Endometrial microvascular endothelial cells (primary cell): ENCODE measurements around the gene CLSTN2. TPM values are rescaled to one million over a fixed set of nuclear protein-coding genes. Genes with fewer than 3 reads are reported as not detected.

Source experiments
- in situ Hi-C: cut with HindIII; loops from 2 replicates; pipeline ENCODE4 v1.10.0; 2017; ENCODE audit warnings: low sequenced_read_pairs, low pct_unique_long_range_greater_than_20kb; ENCODE audit errors: inconsistent ontology term
- total RNA-seq: library from RNA; depleted of rRNA; stranded (reverse); fragments of >200 nt; gene quantifications from one replicate; pipeline ENCODE4 v1.2.3, GENCODE V29; 2015; ENCODE audit errors: inconsistent ontology term

The CLSTN2 gene
- total RNA-seq, 1 donor from 2014 or later, result not detected

- in situ Hi-C loops, result no loop called here
Measured at GRCh38 chr3:140368223-140368811, 433.3 kb downstream of the CLSTN2 start.

- in situ Hi-C loops, result no loop called here
Measured at GRCh38 chr3:140370686-140371085, 435.7 kb downstream of the CLSTN2 start.

DNA sequence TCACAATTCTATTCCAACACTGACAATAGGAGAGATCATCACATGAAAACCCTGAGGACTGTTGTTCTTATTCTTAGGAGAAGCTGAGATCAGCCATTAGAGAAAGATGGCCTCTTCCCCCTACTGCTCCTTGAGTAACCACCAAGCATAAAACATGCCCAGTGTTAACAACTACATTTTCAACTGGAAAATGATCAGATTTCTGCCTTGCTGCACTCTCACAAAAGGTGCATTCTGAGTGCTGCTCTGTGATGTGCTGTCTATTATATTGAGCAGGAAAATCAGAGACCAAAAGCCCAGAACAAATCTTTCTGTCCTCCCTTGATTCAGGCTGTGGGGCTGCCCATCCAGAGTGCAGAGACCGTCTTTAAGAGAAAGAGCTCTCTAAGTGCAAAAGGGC lies 438.2 kb downstream of the CLSTN2 start:
- in situ Hi-C loops, result no loop called here

- in situ Hi-C loops, result no loop called here
Measured at GRCh38 chr3:140375002-140375401, 440.0 kb downstream of the CLSTN2 start.

- in situ Hi-C loops, result no loop called here
Measured at GRCh38 chr3:140376136-140376889, 441.3 kb downstream of the CLSTN2 start.

GRCh38 chr3:140377644-140378043 lies 442.7 kb downstream of the CLSTN2 start:
- in situ Hi-C loops, result no loop called here

DNA sequence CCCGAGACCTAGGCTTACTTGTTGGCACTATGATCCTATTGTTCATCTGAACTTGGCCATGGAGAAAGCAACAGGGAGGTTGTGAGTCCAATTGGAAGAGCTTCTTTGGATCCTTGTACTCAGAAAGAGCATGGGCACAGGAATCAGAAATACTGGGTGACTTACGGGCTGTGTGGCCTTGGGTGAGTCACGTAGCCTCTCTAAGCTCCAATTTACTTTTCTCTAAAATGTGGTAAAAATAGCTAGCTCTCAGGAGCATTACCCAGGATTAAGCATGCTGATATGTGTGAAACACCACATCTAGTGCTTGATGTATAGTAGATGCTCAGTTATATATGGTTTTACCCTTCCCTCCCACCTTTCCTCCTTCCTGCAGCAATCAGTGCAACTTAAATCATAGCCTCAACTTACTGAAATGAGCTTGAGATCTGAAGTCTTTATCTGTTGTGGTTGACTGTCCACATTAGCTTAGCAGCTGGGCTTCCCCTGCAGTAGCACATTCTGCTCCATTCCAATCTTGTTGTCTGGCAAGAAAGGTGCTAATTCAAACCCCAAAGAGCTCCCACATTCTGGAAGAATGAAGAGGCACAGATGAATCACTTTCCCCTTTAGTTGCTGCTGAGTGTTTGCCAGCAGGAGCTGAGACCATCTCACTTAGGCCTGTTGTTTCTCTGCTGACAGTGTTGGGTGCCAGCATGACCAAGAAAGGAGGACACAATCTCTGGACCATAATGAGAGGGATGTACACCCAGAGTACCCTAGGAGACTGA lies 443.8 kb downstream of the CLSTN2 start:
- in situ Hi-C loops, result no loop called here

GRCh38 chr3:140384028-140384771 lies 449.2 kb downstream of the CLSTN2 start:
- in situ Hi-C loops, result no loop called here

DNA sequence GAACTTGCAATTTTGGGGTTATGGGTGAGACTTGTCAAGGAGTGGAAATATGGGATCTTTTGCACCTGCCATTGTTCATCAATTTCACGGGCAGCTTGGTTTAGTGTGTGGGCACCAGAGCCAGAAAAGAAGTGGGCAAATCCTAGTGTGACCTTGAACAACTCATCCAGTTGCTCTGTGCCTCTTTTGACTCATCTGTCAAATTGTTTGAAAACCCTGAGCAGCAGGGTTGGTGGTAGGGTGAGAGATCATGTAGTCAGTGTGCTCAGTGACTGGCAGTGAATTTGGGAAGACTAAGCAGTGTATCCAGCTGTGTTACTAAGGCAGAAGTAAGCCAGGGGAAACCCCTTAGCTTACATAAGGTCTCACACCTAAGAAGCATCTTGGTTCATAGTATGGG lies 449.9 kb downstream of the CLSTN2 start:
- in situ Hi-C loops, result no loop called here

DNA sequence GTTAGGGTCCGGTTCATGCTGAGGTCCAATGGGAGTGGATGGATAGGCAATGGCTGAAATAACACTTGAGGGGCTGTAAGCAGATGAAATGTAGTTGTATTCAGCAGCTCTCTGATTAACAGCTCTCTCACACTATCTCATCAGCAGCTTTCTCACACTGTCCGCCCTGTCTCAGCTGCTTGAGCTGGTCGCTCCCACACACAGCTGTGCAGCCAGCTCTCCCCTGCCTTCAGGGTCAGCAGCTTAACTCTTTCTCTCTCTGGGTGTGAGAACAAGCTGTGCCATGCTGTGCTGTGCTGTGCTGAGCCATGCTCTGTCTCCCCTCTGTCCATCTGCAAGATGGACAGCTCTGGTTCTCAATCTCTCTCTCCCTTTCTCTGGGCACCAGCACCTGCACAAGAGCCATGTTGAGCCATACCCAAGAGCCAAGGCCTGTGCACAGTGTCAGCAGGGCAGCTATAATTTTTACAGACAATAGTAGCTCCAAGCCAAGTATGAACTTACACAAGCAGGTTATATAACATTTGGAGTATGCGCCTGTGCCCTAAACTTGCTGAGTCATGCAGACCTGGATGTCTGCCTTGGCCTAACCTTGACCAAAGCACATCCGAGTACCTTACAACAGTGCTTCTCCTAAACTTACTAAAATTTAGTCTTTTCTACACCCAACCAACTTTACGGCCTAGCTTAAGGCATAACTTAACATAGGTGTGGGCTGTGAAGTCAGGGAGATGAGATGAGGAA lies 451.5 kb downstream of the CLSTN2 start:
- in situ Hi-C loops, result no loop called here

DNA sequence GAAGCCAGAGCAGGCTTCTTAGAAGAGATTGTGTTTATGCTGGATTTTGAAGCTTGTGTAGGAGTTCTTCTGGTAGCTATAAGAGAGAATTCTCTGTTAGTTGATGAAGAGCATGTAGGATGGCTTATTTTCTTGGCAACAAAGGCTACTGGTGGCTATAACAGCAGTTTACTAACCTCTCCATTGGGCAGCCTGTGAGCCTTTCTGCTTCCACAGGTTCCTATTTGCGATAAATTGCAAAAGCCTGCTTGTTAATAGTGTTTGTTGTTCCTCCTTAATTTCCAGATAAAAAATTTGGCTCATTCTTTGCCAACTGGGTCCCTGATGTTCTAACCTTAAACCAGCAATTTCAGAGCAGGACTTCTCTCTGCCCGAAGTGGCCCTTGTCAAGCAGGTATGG lies 452.3 kb downstream of the CLSTN2 start:
- in situ Hi-C loops, result no loop called here

- in situ Hi-C loops, result no loop called here
Measured at GRCh38 chr3:140388202-140388922, 453.4 kb downstream of the CLSTN2 start.

DNA sequence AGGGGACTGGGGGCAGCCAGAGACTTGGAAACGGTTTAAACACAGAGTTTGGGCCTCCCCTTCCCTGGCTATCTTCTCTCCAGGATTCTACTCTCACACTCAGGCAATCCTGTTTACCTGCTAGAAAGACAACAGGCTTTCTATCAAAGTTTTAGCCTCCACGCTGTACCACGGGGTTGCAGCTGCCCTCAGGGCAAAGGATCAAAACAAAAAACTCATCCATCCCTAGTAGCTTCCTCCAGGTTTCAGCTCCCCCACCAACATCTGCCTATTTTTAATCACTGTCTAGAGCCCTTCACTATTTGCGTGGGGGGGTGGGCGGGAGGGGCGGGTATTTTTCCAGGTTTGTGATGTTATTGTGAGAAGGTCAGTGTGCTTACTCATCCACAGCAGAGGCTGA lies 456.1 kb downstream of the CLSTN2 start:
- in situ Hi-C loops, result no loop called here

GRCh38 chr3:140394488-140395133 lies 459.6 kb downstream of the CLSTN2 start:
- in situ Hi-C loops, result no loop called here

DNA sequence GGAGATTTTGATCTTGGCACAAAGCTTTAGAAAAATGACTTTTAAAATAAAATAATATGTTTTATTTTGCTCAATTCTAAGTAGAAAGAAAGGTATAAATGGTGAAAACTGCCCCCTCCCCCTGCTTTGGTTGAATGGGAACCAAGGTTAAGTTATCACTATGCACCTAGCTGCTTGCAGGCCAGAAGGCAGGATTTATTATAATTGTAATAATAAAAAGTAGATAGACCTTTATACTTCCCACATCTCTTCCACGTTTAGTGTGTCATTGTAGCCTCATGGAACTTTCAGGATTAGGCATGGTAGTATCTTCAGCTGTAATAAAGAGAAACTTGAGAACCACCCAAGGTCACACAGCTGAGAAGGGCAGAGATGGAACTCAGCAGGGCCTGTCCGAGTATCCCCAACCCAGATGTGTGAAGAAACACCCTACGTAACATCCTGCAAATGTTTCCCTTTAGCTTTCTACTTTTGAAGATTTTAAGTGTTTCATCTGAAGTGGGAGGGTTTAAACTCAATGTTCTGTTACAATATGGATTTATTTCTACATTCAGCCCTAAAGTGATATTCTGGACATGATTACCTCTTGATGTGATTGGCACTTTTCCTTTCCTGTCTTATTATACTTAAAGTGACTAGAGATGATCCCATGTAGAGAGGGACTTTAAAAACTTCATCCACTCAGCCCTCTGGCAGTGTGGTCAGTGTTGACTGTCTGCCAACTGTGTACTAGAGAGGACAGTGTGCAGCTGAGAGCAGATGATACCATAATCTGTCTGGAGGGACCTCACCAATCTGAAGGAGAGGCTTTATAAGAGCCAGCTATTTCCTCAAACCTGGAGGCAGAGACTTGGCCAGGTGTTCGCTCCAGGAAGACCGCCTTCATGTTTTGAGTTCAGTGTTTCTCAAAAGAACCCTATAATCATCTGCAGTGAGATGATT lies 460.4 kb downstream of the CLSTN2 start:
- in situ Hi-C loops, result no loop called here

DNA sequence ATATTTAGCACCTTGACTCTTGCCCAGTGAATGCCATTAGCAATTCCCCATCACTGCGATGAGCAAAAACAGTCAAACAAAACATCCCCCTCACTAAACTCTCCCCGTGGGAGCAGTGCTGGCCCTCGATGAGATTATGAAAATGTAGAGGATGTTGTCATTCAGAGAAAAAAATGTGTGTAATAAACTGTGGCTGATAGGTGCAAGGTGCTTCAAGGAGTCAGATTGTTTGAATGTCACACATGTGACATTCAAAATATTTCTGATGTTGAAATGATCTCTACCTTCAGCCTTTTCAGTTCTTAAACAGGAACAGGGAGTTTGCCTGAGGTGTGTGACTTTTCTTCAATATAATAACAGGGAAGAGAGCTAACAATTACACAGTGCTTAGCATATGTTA lies 461.1 kb downstream of the CLSTN2 start:
- in situ Hi-C loops, result no loop called here

DNA sequence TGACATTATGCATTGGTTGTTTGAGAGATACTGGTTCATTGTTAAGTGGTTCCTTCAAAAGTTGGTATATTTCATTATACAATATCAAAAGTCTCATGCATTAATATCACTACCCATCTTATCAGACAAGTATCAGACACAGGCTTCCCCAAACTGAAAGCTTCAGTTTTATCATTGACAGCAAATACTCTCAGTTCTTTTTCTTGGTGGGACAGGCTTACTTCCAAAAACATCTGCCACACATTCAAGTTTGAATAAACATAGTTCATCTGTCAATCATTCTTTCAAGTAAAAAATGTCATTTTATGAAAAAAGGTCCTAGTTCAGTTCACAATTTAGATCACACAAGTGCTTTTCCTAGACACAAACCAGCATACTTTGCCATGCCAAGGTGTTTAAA lies 462.9 kb downstream of the CLSTN2 start:
- in situ Hi-C loops, result no loop called here
